Tibial artery (tissue), 4 donors: Measurements from ENCODE around the gene UBE3B.
A peak's percentile ranks its signal among the peaks of the same experiment; 100 is the strongest.

Experiments used
- DNase-seq, 2 donors: peaks; one replicate each; pipeline ENCODE4 v3.0.0-alpha.2; 2019
- H3K27ac ChIP-seq, 2 donors: fragments of 200-600 bp; sonication (generic) in 1 of 2; 1 replicate in 1 of 2; 2 replicates in 1 of 2; pipeline ENCODE4 v1.5.1; 2018 to 2019; ENCODE audit warnings: mild to moderate bottlenecking in 1 of 2
- H3K27me3 ChIP-seq, 2 donors: fragments of 200-600 bp; sonication (generic) in 1 of 2; one replicate each; pipeline versions ENCODE4 v1.5.1 to v1.6.0; 2016 to 2019
- H3K36me3 ChIP-seq, 3 donors: fragments of 200-600 bp; sonication (generic) in 2 of 3; one replicate each; pipeline ENCODE4 v1.5.1; 2016 to 2019; ENCODE audit warnings: mild to moderate bottlenecking in 2 of 3
- H3K4me1 ChIP-seq, 4 donors: fragments of 200-600 bp; sonication (generic) in 2 of 4; 1 replicate in 3 of 4; 2 replicates in 1 of 4; pipeline ENCODE4 v1.5.1; 2016 to 2019
- H3K4me3 ChIP-seq, 2 donors: fragments of 200-600 bp; sonication (generic) in 1 of 2; 1 replicate in 1 of 2; 2 replicates in 1 of 2; pipeline ENCODE4 v1.5.1; 2018 to 2019; ENCODE audit warnings: mild to moderate bottlenecking in 2 of 2
- H3K9me3 ChIP-seq, 3 donors: fragments of 200-600 bp; sonication (generic) in 1 of 3; one replicate each; pipeline ENCODE4 v1.5.1; 2016 to 2019
- CTCF ChIP-seq, 2 experiments: fragments of 200-600 bp in 1 of 2; fragments of 450-650 bp in 1 of 2; IDR thresholded peaks; one replicate each; pipeline ENCODE4 v1.5.1; 2017 to 2019; ENCODE audit warnings: antibody characterized with exemption in 2 of 2, mild to moderate bottlenecking in 1 of 2, moderate library complexity in 1 of 2
- intact Hi-C: fragments of 100-400 bp; cut with DNase I; formaldehyde crosslinking; loops from one replicate; pipeline ENCODE4 v1.15.0; 2023; ENCODE audit warnings: low total_unique reads

Gene UBE3B

GRCh38 chr12:109446869-109447268 is 30.6 kb upstream of the UBE3B start:
- Histone ChIP-seq H3K4me1 (peaks cover 0 to 15% (median 0%) of the 10 kb centered on the region in 4 donors), H3K4me3 (no peak overlapping the region), H3K36me3 (peaks cover 37 to 71% (median 42%) of the 10 kb centered on the region in 3 donors), H3K27me3 (no peaks in the 10 kb centered on the region), H3K27ac (no peak overlapping the region), H3K9me3 (no peaks in the 10 kb centered on the region)
- DNase-seq = no peak
- intact Hi-C loops = no loop called here
- TF ChIP-seq CTCF (IDR thresholded peaks at IDR 0.05) = no peak

GRCh38 chr12:109447482-109447881 is 30.0 kb upstream of the UBE3B start:
- H3K4me1 ChIP-seq = peaks cover 0 to 15% (median 0%) of the 10 kb centered on the region in 4 donors
- intact Hi-C loops = no loop called here
- no peaks in the 10 kb centered on the region for H3K9me3 ChIP-seq
- no peak overlapping the region for H3K4me3 ChIP-seq
- no peaks in the 10 kb centered on the region for H3K27me3 ChIP-seq
- DNase-seq = no peak
- no peak overlapping the region for H3K27ac ChIP-seq
- H3K36me3 ChIP-seq = peaks cover 40 to 77% (median 47%) of the 10 kb centered on the region in 3 donors
- TF ChIP-seq CTCF (IDR thresholded peaks at IDR 0.05) = no peak

GRCh38 chr12:109448272-109448671 is 29.2 kb upstream of the UBE3B start:
- Histone ChIP-seq H3K27me3 (no peaks in the 10 kb centered on the region), H3K36me3 (peaks cover 47 to 85% (median 55%) of the 10 kb centered on the region in 3 donors), H3K4me3 (no peak overlapping the region), H3K4me1 (peaks cover 0 to 15% (median 0%) of the 10 kb centered on the region in 4 donors), H3K9me3 (no peaks in the 10 kb centered on the region), H3K27ac (no peak overlapping the region)
- no peak for TF ChIP-seq CTCF (IDR thresholded peaks at IDR 0.05)
- DNase-seq = no peak
- intact Hi-C loops = no loop called here

GRCh38 chr12:109448707-109449390 is 28.6 kb upstream of the UBE3B start:
- Histone ChIP-seq H3K9me3 (no peaks in the 10 kb centered on the region), H3K27ac (peak overlapping the region in 1 of 2 donors; percentile 7), H3K4me3 (no peak overlapping the region), H3K36me3 (peaks cover 53 to 91% (median 61%) of the 10 kb centered on the region in 3 donors), H3K27me3 (no peaks in the 10 kb centered on the region), H3K4me1 (peaks cover 0 to 9% (median 0%) of the 10 kb centered on the region in 4 donors)
- intact Hi-C loops = no loop called here
- DNase-seq = no peak
- no peak for TF ChIP-seq CTCF (IDR thresholded peaks at IDR 0.05)

- Histone ChIP-seq H3K27me3 (no peaks in the 10 kb centered on the region), H3K9me3 (no peaks in the 10 kb centered on the region), H3K36me3 (peaks cover 57 to 93% (median 72%) of the 10 kb centered on the region in 3 donors), H3K27ac (peak overlapping the region in 1 of 2 donors; percentile 24), H3K4me1 (peaks cover 0 to 4% (median 0%) of the 10 kb centered on the region in 4 donors), H3K4me3 (no peak overlapping the region)
- intact Hi-C loops = loop anchor here (10.0 kb wide), 1 partner anchor 265 kb away; the partner anchor contains the start of gene FAM222A
- TF ChIP-seq CTCF (IDR thresholded peaks at IDR 0.05) = no peak
- DNase-seq = no peak
Observed at GRCh38 chr12:109449845-109450532, 27.4 kb upstream of the UBE3B start.
